K562 treated with DMSO at 1 percent for 4 hours (cell line): ENCODE data around the gene ITPRIPL1. TPM values are rescaled to one million over a fixed set of nuclear protein-coding genes. Genes with fewer than 3 reads are reported as not detected.

Experiments used
- total RNA-seq: library from RNA; unstranded; fragments of 300-600 nt; gene quantifications from 2 replicates; pipeline ENCODE4 v1.2.3, GENCODE V29; 2022; ENCODE audit not compliant: insufficient read depth

The ITPRIPL1 gene
- total RNA-seq: 1.6 and 1.7 TPM in 2 replicates

GRCh38 chr2:96325041-96325883, at the start of gene ITPRIPL1:
Gene ITPRIPL1, plus strand, starts transcription at chr2:96325317. Its CDS starts 523 bp downstream, at chr2:96325840.

DNA sequence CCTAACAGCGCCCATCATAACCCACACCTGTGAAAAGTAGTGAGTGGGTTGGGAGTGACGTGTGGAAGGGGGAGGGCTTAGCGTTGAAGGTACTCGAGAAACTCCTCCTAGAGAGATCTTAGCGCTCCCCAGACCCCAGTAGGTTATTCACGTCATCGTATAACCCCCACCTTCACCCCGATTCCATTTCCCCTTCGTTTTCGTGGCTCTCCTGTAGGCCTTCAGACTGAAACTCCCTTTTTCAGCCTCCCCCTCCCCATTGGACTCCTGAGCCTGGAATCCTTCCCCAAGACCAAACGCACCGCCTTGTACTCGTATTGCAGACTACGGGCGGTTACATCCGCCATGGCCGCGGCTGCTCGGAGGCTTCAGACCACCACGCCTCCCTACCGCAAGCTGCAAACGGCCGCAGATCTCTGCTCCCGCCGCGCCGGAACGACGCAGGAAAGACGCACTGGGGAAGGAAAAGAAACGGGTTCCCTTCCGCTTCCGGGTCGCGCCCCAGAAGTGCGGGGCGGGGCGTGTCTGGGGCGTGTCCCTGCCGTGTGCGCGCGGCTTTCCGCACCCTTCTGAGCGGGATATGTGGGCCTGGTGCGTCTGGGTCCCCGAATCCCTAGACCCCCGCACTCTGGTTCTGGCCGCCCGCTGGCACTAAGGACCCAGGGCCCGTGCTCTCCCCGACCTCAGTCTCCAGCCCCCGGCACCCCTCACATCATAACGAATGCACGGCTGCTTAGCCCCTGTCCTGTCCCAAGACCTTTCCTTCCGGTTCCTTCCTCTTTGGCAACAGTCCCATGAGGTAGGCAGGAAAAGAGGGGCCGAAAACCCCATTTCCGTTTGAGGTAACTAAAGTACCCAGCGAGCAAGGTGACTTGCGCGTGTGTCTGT, 19.8 kb upstream of the ITPRIPL1 start, which contains the start of gene SNRNP200:
SNRNP200 (minus strand) TSS at position 456 of the 888 bp plus-strand sequence; CDS start at position 347, 109 bp downstream.

Other genes with a start within 250 kb of the ITPRIPL1 start
- gene ADRA2B, start 208.7 kb upstream of the ITPRIPL1 start, total RNA-seq: not detected in 2 replicates
- gene ASTL, start 186.8 kb upstream of the ITPRIPL1 start, total RNA-seq: not detected in 2 replicates
- gene DUSP2, start 179.9 kb upstream of the ITPRIPL1 start, total RNA-seq: not detected in 2 replicates
- 90.7 and 105 TPM in 2 replicates for gene STARD7, start 116.5 kb upstream of the ITPRIPL1 start, total RNA-seq
- gene TMEM127, start 59.3 kb upstream of the ITPRIPL1 start, total RNA-seq: 11.5 and 18.1 TPM in 2 replicates
- gene CIAO1, start 59.1 kb upstream of the ITPRIPL1 start, total RNA-seq: 76.4 and 89.2 TPM in 2 replicates
- 160 and 207 TPM in 2 replicates for gene SNRNP200, start 19.8 kb upstream of the ITPRIPL1 start, total RNA-seq
- 37.1 and 45.6 TPM in 2 replicates for gene NCAPH, start 10.4 kb downstream of the ITPRIPL1 start, total RNA-seq
- gene NEURL3, start 180.0 kb downstream of the ITPRIPL1 start, total RNA-seq: not detected in 2 replicates
- 16.8 and 17.3 TPM in 2 replicates for gene ARID5A, start 211.4 kb downstream of the ITPRIPL1 start, total RNA-seq